ENCODE results near the gene NDUFA3. TPM values are rescaled to one million over a fixed set of nuclear protein-coding genes. Genes with fewer than 3 reads are reported as not detected.

The NDUFA3 gene
- total RNA-seq, 4 donors from 2014 or later: 29.5 to 84.9 (median 60.6) TPM

DNA sequence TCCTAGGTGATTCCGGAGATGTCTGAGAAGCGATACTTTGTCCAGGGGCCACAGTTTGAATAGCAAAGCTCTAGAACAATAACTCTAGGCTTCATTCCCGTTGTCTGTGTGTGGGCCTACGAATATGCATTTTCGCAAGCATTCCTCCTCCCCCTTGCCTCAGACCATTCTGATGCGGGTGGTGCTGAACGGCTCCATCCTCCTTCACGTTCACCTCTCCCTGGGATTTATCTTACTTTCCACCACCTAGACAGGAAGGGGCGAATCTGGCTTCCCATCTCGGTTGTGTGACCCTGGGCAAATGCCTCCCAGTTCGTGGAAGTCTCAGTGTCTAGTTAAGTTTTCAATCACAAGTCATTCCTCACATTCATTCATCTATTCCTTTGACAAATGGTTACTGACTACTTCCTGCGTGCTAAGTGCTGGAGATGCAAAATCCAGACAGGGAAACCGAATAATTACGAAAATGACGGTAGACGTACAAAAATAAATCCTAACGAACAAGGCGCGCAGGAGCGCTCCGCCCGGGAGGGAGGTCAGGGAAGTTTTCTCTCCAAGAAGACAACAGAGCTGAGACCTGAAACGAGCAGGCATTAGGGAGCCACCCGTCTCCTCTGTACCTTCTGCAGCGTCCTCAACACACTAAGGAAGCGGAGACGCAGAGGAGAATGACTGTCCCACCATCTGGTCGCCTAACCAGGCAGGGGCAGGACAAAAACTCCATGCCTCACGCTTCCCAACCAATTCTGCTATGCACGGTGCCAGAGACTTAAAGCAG is 33.6 kb downstream of the NDUFA3 start:
- ATAC-seq: peak; percentile 1 to 3
- no peak for DNase-seq
- Histone ChIP-seq H3K4me3 (peak overlapping the region; percentile 46 to 58 (median 54)), H3K27ac (peak overlapping the region; percentile 70 to 82 (median 72)), H3K27me3 (no peaks in the 10 kb centered on the region), H3K4me1 (peaks cover 29 to 44% of the 10 kb centered on the region in 2 donors), H3K9me3 (no peaks in the 10 kb centered on the region), H3K36me3 (peaks cover 0 to 9% of the 10 kb centered on the region in 2 donors)
- in situ Hi-C loops (cut with MboI; ENCODE audit: low sequenced_read_pairs in 4 of 4) (no loop called here), intact Hi-C loops (cut with DNase I; ENCODE audit: low total_unique reads) (no loop called here)
- no peak for TF ChIP-seq POLR2A (IDR thresholded peaks at IDR 0.05)
- TF ChIP-seq, protein P1, sequence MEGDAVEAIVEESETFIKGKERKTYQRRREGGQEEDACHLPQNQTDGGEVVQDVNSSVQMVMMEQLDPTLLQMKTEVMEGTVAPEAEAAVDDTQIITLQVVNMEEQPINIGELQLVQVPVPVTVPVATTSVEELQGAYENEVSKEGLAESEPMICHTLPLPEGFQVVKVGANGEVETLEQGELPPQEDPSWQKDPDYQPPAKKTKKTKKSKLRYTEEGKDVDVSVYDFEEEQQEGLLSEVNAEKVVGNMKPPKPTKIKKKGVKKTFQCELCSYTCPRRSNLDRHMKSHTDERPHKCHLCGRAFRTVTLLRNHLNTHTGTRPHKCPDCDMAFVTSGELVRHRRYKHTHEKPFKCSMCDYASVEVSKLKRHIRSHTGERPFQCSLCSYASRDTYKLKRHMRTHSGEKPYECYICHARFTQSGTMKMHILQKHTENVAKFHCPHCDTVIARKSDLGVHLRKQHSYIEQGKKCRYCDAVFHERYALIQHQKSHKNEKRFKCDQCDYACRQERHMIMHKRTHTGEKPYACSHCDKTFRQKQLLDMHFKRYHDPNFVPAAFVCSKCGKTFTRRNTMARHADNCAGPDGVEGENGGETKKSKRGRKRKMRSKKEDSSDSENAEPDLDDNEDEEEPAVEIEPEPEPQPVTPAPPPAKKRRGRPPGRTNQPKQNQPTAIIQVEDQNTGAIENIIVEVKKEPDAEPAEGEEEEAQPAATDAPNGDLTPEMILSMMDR (IDR thresholded peaks at IDR 0.05 in 4 of 5, conservative IDR thresholded peaks at IDR 0.05 in 1 of 5): no peak

DNA sequence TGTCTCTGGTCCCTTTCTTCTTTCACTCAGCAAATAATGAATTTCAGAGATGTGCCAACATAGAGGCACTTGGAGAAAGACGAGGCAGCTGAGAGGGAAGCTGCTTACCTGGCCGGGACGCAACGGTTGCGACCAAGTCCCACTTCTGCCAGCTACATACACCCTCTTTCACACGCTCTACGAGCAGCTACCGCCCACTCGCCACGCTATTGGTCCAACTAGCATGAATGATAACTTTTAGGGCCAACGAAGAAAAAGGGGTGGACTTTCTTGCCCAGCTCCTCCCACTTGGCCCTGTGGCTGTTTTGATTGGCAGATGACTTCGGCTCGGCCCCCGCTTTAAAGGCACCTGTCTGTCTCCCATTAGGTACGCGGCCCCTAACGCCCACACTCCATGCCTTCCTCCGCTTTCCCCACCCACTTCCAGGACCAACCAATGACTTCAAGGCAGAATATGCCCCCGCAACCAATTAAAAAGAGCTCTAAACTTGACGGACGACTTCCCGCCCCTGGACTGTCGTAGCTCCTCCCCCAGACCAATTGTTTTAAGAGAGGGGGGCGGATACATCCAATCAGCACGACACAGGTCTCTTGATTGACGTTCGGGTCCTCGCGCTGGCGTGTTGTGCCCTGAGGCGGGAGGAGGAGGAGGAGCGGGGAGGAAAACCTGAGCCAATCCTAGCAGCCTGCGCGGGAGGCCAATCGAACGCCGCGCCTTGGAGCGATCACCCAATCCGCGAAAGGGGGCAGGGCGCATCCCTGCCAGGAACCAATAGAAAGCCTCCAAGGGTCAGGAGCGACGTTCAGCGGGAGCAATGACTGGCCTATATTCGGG is 34.4 kb downstream of the NDUFA3 start:
- Histone ChIP-seq H3K27ac (peak overlapping the region; percentile 97 to 100 (median 98)), H3K9me3 (no peaks in the 10 kb centered on the region), H3K4me3 (peak overlapping the region; percentile 86 to 99 (median 92)), H3K36me3 (peaks cover 0 to 4% of the 10 kb centered on the region in 2 donors), H3K4me1 (peaks cover 29 to 44% of the 10 kb centered on the region in 2 donors), H3K27me3 (no peaks in the 10 kb centered on the region)
- intact Hi-C loops (cut with DNase I; ENCODE audit: low total_unique reads): loop anchor here (1.0 kb wide), 3 partner anchors 22 to 63 kb away; partner anchors contain the start of genes LENG1, MBOAT7 and RPS9
- in situ Hi-C loops (cut with MboI; ENCODE audit: low sequenced_read_pairs in 4 of 4): no loop called here
- DNase-seq (peak; percentile 100), ATAC-seq (peak; percentile 90 to 94)
- TF ChIP-seq POLR2A (IDR thresholded peaks at IDR 0.05): peak in 1 of 2 donors; percentile 41
- TF ChIP-seq, protein P1 (IDR thresholded peaks at IDR 0.05 in 4 of 5, conservative IDR thresholded peaks at IDR 0.05 in 1 of 5): no peak

DNA sequence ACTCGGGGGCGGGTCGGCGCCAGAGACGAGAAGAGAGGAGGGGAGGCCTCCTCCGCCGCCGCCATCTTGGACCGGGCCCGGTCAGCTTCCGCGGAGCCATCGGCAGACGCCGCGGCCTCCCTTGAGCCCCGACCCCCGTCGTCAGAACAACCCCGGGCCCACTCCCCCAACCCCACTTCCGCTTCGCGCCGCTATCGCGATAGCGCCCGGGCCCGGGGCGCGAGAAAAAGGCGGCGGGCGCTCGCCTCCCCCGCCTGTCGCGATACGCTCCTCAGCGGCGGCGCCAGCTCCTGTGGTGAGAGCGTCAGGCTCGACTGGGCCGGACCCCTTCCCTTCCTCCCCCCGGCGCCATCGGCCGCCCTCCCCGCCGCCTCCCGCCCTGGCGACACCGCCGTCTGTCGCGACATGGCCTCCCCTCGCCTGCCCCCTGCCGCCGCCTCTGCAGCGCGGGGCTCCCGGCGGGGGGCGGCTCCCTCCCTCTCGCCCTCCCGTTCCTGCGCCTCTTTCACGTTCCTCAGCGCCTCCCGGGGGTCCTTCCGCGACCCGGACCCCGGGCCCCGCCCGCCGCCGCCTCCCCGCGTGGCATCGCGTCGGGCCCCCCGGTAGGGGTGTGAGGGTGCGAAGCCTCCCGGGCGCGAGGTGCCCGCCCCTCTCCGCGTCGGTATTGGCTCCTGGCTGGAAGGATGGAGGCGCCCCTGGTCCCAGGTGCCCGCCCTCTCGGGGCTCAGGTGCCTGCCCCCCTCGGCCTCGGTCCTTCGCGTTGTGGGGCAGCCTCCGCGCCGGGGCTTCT is 35.2 kb downstream of the NDUFA3 start, which contains the start of gene CNOT3:
CNOT3 (plus strand) TSS at position 64 of the 790 bp plus-strand sequence. CDS start 5,217 bp downstream, outside the sequence.
- DNase-seq (no peak), ATAC-seq (no peak)
- intact Hi-C loops (cut with DNase I; ENCODE audit: low total_unique reads): loop anchor here (1.0 to 2.0 kb wide), 4 partner anchors 21 to 62 kb away; partner anchors contain the start of genes LENG1, MBOAT7, NDUFA3 and RPS9
- TF ChIP-seq POLR2A (IDR thresholded peaks at IDR 0.05): peak; percentile 94 to 98
- TF ChIP-seq, protein P1 (IDR thresholded peaks at IDR 0.05 in 4 of 5, conservative IDR thresholded peaks at IDR 0.05 in 1 of 5): no peak
- H3K4me3 ChIP-seq: peak within 1 kb of the TSS; percentile 86 to 99 (median 92)
- peaks cover 29 to 44% of the 10 kb centered on the region in 2 donors for H3K4me1 ChIP-seq
- peaks cover 0 to 12% of the 10 kb centered on the region in 2 donors for H3K36me3 ChIP-seq
- H3K9me3 ChIP-seq: no peaks in the 10 kb centered on the region
- peak within 1 kb of the TSS; percentile 97 to 100 (median 98) for H3K27ac ChIP-seq
- H3K27me3 ChIP-seq: no peaks in the 10 kb centered on the region
- in situ Hi-C loops (cut with MboI; ENCODE audit: low sequenced_read_pairs in 4 of 4): no loop called here
